RWPE1 (cell line): ENCODE results near the gene TMEM119.

Experiments
- CTCF ChIA-PET: fragments of 350-600 bp; sonication (Branson Sonifier 250); formaldehyde crosslinking; extraction: SDS; loops from one replicate; lab custom pipeline; 2021; lab: Yijun Ruan, JAX
- POLR2A ChIA-PET: fragments of 400-600 bp; formaldehyde crosslinking; extraction: SDS; loops from one replicate; lab custom pipeline; 2020; ENCODE audit warnings: antibody characterized with exemption; ENCODE audit not compliant: low non-redundant PET; lab: Yijun Ruan, JAX
- DNase-seq: peaks from one replicate; pipeline ENCODE4 v3.0.0; 2012; ENCODE audit warnings: low spot score
- H3K27ac ChIP-seq: fragments of 450-650 bp; 2 replicates; pipeline ENCODE4 v1.5.1; 2017
- CTCF ChIP-seq: fragments of 450-650 bp; conservative IDR thresholded peaks from 2 replicates; pipeline ENCODE4 v1.5.1; 2017; ENCODE audit warnings: low read depth, mild to moderate bottlenecking

The TMEM119 gene

GRCh38 chr12:108543652-108544051 lies 54.2 kb downstream of the TMEM119 start:
- ChIA-PET POLR2A (no interaction called here), CTCF (no interaction called here)
- DNase-seq, result no peak
- no peak overlapping the region for H3K27ac ChIP-seq
- TF ChIP-seq CTCF, result no peak

- CTCF ChIA-PET, result no interaction called here
- no peak for DNase-seq
- POLR2A ChIA-PET, result no interaction called here
- TF ChIP-seq CTCF, result no peak
- no peak overlapping the region for H3K27ac ChIP-seq
These were observed 55.6 kb downstream of the TMEM119 start for GRCh38 chr12:108542320-108542719.
